ENCODE measurements around the gene CALHM1.

DNA sequence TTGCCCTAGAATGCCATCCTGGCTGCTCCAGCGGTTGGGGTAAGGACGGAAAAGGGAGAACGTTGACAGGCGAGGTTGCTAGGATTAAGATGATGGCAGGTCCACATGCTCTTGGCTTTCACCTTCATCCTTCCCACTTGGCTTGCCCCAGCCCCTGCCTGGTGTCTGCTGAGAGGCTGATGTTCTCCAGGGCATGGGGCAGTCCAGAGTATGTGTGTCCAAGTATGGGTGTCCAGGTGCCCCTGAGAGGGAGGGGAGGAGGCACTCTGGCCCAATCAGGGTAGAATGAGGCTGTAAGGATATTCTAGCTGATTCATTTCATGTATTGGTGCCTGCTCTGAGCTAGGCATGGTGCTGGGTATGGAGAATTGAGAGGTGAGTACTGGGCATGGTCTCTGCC is 47.4 kb upstream of the CALHM1 start:
- TF ChIP-seq, protein P1, sequence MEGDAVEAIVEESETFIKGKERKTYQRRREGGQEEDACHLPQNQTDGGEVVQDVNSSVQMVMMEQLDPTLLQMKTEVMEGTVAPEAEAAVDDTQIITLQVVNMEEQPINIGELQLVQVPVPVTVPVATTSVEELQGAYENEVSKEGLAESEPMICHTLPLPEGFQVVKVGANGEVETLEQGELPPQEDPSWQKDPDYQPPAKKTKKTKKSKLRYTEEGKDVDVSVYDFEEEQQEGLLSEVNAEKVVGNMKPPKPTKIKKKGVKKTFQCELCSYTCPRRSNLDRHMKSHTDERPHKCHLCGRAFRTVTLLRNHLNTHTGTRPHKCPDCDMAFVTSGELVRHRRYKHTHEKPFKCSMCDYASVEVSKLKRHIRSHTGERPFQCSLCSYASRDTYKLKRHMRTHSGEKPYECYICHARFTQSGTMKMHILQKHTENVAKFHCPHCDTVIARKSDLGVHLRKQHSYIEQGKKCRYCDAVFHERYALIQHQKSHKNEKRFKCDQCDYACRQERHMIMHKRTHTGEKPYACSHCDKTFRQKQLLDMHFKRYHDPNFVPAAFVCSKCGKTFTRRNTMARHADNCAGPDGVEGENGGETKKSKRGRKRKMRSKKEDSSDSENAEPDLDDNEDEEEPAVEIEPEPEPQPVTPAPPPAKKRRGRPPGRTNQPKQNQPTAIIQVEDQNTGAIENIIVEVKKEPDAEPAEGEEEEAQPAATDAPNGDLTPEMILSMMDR (IDR thresholded peaks at IDR 0.05 in 4 of 5, conservative IDR thresholded peaks at IDR 0.05 in 1 of 5), result no peak
- no peak for TF ChIP-seq POLR2A (IDR thresholded peaks at IDR 0.05)

Data from gastrocnemius medialis (tissue), 4 donors.